Gastroesophageal sphincter (tissue), 3 donors: ENCODE measurements around the gene PRSS8.

Source experiments
- CTCF ChIP-seq, 4 experiments: fragments of 200-600 bp in 2 of 4; fragments of 450-650 bp in 2 of 4; sonication (generic) in 1 of 4; IDR thresholded peaks; one replicate each; pipeline ENCODE4 v1.5.1; 2017 to 2019; ENCODE audit warnings: antibody characterized with exemption in 4 of 4, mild to moderate bottlenecking in 2 of 4, moderate library complexity in 2 of 4
- POLR2A ChIP-seq, 2 donors: fragments of 450-650 bp; IDR thresholded peaks; one replicate each; pipeline ENCODE4 v1.6.1; 2017; ENCODE audit warnings: antibody characterized with exemption in 2 of 2, mild to moderate bottlenecking in 2 of 2, moderate library complexity in 1 of 2

DNA sequence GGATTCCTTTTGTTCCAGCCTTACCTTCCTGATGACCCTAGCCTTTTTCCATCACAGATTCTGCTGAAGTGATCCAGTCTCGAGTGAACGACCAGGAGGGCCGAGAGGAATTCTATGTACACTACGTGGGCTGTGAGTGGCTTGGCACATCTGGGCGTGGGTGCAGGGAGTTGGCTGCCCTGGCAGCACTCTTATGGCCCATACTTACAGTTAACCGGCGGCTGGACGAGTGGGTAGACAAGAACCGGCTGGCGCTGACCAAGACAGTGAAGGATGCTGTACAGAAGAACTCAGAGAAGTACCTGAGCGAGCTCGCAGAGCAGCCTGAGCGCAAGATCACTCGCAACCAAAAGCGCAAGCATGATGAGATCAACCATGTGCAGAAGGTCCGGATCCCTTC is 15.4 kb downstream of the PRSS8 start:
- no peak for TF ChIP-seq POLR2A (IDR thresholded peaks at IDR 0.05)
- TF ChIP-seq CTCF (IDR thresholded peaks at IDR 0.05) = no peak
